M059J (cell line): ENCODE measurements around the gene RAC2. TPM values are rescaled to one million over a fixed set of nuclear protein-coding genes. Genes with fewer than 3 reads are reported as not detected.
A peak's percentile ranks its signal among the peaks of the same experiment; 100 is the strongest.

Source experiments
- DNase-seq: peaks from one replicate; pipeline ENCODE4 v3.0.0-alpha.2; 2012; ENCODE audit warnings: low read depth
- total RNA-seq: library from RNA; depleted of rRNA; stranded (reverse); fragments of >200 nt; shearing (Covaris generic); gene quantifications from 2 replicates; pipeline ENCODE4 v1.2.3, GENCODE V29; 2014; rRNA removed

RAC2 gene
- 3.7 and 5.0 TPM in 2 replicates for total RNA-seq

GRCh38 chr22:37244114-37244921 lies at the start of gene RAC2:
Gene RAC2, minus strand, starts transcription at chr22:37244269. Its CDS starts 121 bp downstream, at chr22:37244148.
- DNase-seq: no peak

DNA sequence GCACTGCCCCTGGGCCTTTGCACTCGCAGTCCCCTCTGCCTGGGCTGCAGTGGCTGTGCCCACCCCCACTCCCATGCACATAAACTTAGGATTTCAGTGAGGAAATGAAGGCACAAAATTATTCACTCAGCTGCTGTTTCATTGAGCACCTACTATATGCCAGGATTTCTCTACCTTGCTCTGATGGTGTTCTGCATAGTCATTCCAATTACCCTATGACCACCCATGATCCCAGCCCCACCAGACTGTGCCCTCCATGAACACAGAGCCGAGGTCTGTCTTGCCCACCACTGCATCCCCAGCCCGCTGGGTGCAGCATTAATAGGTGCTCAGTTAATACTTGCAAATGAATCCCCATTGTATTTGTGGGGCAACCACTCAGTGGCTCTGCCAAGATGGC lies 49.1 kb upstream of the RAC2 start:
- no peak for DNase-seq

DNA sequence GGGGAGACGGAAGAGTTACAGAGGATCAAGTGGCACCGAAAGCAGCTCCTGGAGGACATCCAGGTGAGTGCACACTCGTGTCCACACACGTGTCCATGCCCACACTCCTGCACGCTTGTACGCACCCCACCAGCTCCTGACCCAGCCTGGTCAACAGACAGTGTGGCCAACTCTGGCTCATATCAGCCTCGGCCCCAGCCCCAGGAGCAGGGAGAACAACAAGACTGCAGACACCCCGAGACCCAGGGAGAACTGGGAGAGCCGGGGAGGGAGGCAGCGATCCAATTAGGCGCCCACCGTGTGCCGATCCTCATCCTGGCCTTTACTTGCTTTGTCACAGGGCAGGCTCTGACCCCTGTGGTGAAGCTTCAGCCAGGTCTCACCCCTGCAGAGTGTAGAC lies 48.6 kb upstream of the RAC2 start:
- DNase-seq: no peak

DNA sequence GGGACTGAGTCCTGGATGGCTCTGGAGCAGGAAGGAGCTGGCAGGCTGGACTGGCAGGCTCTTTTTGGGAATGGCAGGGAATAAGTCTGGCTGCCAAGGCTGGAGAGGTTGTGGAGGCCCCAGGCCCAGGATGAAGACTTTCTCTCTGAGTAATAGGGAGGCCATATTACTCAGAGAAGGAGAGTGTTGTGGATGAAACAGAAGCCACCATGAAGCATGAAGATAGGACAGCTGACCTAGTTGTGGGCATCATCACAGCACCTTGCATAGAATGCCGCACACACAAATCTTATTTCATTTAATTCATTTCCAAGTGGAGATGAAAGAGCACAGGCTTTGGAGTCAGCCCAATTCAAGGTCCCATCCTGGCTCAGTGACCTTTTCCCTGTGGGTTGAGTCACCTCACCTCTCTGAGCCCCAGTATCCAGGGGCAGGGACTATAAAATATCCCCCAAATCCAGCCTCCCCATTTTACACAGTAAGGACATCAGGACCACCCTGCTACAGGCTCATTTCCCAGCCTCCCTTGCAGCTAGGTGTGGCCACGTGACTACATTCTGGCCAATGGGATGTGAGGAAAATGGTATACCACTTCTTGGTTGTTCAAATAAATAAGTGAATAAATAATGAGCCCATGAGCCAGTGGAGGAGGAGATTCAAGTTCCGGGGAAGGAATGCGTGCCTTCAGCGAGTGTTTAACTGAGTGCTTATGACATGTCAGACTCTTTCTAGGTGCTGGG lies 47.7 kb upstream of the RAC2 start:
- no peak for DNase-seq

- DNase-seq: peak; percentile 33
Observed at GRCh38 chr22:37290737-37291136, 46.7 kb upstream of the RAC2 start.

DNA sequence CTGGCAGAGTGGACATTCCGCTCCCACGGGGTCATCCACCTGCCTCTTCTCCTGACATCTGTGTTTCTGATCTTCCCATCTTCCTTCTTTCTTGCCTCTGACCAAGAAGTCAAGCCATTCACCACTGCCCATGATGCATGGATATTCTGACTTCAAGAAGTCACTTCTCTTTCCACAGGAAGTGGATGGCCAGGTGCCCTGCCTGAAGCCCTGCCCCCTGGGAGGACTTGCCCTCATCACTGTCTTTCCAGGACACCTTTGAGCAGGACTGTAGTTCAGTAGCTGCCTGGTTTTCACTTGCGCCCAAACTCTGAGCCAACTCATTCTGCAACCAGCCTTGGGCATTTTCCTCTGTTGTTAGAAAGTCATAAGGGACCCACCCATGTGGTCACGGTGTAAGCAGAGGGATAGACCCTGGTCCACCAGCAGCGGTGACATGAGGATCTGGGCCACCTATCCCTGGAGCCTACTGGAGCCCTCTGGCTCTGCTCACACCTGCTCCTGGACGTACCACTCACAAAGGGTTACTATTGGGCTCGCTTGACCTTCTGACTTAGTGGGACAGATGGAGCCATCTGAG lies 45.2 kb upstream of the RAC2 start:
- no peak for DNase-seq

GRCh38 chr22:37288521-37288920 lies 44.5 kb upstream of the RAC2 start:
- no peak for DNase-seq

GRCh38 chr22:37287550-37287951 lies 43.5 kb upstream of the RAC2 start:
- no peak for DNase-seq

GRCh38 chr22:37285937-37286336 lies 41.9 kb upstream of the RAC2 start:
- no peak for DNase-seq

DNA sequence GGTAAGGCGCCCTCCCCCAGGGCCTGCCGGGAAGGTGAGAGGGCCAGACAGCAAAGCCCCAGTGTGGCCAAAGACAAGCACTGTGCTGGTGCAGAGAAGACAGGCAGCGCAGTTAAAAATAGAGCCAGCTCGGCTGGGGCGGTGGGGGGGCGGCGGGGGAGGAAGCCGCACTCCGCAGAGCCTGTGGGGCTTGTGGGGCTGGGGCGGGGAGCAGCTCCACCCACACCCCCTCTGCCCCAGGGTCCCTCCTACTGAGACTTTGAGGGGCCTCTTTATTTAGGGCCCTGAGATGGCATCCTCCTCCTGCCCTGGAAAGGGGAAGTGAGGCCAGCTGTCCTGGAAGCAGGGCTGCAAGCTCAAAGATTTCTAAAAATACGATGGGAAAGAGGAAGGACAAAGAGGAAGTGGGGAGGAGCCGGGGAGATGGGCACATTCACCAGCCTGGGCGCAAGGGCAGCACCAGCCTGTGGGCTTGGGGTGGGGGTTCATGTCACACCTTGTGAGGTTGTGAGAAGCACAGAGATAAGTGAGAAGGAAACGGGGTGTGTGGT lies 40.8 kb upstream of the RAC2 start:
- no peak for DNase-seq

DNA sequence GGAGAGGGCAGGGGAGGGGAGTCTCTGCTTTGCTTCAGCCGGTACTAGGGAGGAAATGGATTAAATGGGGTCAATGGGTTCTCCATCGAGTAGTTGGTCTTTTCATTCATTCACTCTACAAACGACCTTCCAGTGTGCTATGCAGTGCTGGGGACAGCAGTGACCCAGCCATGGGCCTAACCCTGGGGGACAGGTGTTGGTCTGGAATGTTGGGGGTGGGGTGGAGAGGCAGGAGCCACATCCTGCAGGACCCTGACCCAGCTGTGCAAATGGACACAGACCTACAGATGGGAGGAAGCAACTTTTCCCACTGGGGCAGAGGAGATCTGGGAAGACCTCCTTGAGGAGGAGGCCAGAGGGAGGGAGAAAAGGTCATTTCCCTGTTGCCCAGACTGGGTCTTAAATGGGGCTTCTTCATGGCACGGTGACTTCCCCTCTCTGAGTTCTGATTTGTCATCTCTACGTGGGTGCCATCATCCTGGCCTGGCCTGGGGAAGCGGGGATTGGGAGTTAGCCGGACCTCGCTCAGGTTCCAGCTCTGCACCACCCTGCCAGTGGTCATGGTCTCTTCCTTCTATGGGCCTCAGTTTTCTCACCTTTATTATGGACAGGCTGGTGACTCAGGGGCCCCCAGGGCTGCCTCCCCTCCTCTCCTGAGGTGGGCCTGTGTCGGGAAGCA lies 40.2 kb upstream of the RAC2 start:
- no peak for DNase-seq

GRCh38 chr22:37283393-37283937 lies 39.4 kb upstream of the RAC2 start:
- no peak for DNase-seq

GRCh38 chr22:37282385-37282677 lies 38.3 kb upstream of the RAC2 start, which contains the start of gene CYTH4:
Gene CYTH4, plus strand, starts transcription at chr22:37282508. Its CDS starts 62 bp downstream, at chr22:37282570.
- DNase-seq: no peak

GRCh38 chr22:37281646-37282384 lies 37.7 kb upstream of the RAC2 start:
- DNase-seq: no peak

GRCh38 chr22:37281195-37281594 lies 37.1 kb upstream of the RAC2 start:
- no peak for DNase-seq

DNA sequence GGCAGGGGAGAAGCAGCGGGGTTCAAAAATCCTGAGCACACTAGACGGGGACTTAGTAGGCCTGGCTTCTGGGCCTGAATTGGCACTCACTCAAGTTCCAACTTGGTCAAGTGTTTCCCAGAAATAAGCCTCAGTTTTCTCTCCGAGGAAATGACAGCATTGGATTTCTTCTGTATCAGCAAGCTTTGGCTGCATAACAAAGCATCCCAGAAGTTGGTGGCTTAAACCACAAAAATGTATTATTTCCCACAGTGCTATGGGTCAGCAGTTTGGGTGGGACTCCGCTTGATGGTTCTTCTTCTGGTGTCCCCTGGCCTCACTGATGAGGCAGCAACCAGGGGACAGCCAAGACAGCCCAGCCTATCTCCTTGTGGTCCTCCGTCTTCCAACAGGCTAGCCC lies 36.6 kb upstream of the RAC2 start:
- no peak for DNase-seq

DNA sequence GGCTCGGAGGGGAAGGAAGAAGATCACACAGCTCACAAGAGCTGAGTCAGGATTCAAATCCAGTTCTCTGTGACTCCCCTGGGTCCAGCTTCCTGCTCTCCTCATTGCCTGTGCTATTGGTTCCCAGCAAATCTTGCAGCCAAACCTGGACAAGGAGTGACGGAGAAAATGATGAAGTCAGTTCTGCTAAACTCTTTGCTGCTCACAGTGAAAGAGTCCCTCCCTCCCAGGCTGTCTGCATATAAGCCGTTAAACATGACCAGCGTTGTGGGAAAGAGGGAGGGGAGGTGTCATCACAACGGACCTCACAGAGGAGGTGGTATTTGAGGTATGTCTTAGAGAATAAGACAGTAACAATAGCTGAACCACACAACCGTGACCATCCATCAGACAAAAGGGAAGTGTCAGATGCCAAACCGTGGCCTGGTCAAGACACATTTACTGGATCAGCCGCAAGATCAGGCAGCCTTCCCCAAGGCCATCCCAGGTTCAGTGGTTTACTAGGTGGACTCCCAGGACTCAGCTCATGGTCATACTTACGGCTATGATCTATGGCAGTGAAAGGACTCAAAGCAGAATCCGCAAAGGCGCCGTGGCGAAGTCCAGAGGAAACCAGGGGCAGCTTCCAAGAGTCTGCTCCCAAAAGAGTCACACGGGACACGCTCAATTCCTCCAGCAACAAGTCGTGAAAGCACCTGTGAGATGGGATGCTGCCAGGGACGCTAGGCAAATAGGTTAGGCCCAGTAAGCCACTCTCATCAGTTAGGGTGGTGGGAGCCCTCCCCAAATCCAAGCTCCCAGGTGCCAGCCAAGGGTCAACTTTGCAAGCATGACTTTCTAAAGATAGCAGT lies 35.5 kb upstream of the RAC2 start:
- peak; percentile 76 for DNase-seq

GRCh38 chr22:37278261-37278660 lies 34.2 kb upstream of the RAC2 start:
- peak; percentile 30 for DNase-seq

DNA sequence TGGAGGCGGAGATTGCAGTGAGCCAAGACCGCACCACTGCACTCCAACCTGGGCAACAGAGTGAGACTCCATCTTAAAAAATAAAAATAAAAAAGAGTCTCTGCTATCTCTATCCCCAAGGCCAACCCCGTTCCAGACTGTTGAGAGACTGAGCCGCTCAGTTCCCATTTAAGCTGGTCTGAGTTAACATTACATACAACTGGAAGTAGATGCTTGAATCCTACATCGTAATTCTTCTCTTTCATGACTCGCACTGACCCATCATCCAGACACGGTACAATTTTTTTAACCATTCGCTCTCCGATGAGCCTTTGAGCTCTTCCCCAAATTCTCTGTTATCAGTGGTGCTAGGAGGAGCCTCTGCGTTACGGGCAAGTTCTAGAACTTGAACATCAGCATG lies 33.3 kb upstream of the RAC2 start:
- no peak for DNase-seq

DNA sequence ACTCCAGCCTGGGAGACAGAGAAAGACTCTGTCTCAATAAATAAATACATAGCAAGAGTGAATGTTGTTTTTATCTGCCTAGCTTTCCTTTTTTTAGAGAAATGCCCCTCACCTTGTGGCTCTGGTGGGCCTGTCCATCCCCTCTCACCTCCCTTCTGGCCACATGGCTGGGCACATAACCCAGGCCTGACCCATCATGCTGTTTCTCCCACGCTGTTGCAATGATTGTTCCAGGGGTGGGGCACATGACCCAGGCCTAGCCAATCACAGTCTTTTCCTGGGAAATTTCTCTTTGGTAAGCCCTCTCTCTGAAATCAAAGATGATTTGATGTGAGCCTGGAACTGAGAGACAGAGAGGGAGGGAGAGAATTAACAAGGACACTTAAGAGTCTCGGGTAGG lies 32.7 kb upstream of the RAC2 start:
- DNase-seq: no peak
